ENCODE measurements around the gene MYO18B. TPM values are rescaled to one million over a fixed set of nuclear protein-coding genes. Genes with fewer than 3 reads are reported as not detected.

MYO18B gene
- total RNA-seq, 1 experiment from 2014 or later = 0.07 TPM

DNA sequence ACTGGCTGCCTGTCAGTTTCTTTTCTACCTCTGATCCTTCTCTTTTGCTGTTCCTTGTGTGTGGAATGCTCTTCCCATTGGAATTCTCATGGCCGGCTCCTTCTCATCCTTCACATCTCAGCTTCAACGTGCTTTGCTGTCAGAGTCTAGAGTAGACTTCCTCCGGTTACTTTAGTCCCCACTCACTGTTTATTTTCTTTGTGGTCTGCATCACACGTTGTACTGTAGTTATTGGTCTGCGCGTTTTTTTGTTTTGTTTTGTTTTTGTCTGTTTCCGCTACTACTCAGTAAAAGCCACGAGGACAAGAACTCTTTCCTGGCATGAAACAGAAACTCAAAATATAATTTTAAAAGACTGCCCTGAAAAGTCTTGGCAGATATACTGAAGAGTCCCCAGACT is 305.9 kb downstream of the MYO18B start:
- H3K27me3 ChIP-seq (replicated peaks; ENCODE audit: control insufficient read depth, insufficient read depth, low read length) = no peaks in the 10 kb centered on the region
- H3K4me3 ChIP-seq (ENCODE audit: low read depth, low read length) = no peak overlapping the region
- Mint-ChIP-seq H3K4me1 (ENCODE audit: low read depth, unreplicated experiment) (no peaks in the 10 kb centered on the region), H3K36me3 (ENCODE audit: insufficient read depth, unreplicated experiment) (no peaks in the 10 kb centered on the region), H3K4me3 (ENCODE audit: unreplicated experiment) (no peak overlapping the region), H3K27me3 (ENCODE audit: insufficient read depth, unreplicated experiment) (peaks cover 17% of the 10 kb centered on the region), H3K27ac (ENCODE audit: unreplicated experiment) (no peak overlapping the region), H3K9me3 (ENCODE audit: unreplicated experiment) (no peaks in the 10 kb centered on the region)
- no peaks in the 10 kb centered on the region for H3K36me3 ChIP-seq (ENCODE audit: control insufficient read depth, insufficient read depth, low read length)
- DNase-seq = no peak
- TF ChIP-seq, protein P1, sequence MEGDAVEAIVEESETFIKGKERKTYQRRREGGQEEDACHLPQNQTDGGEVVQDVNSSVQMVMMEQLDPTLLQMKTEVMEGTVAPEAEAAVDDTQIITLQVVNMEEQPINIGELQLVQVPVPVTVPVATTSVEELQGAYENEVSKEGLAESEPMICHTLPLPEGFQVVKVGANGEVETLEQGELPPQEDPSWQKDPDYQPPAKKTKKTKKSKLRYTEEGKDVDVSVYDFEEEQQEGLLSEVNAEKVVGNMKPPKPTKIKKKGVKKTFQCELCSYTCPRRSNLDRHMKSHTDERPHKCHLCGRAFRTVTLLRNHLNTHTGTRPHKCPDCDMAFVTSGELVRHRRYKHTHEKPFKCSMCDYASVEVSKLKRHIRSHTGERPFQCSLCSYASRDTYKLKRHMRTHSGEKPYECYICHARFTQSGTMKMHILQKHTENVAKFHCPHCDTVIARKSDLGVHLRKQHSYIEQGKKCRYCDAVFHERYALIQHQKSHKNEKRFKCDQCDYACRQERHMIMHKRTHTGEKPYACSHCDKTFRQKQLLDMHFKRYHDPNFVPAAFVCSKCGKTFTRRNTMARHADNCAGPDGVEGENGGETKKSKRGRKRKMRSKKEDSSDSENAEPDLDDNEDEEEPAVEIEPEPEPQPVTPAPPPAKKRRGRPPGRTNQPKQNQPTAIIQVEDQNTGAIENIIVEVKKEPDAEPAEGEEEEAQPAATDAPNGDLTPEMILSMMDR (IDR thresholded peaks at IDR 0.05; ENCODE audit: insufficient read depth in 1 of 2, low read depth in 1 of 2, low read length in 1 of 2, severe bottlenecking in 1 of 2, unreplicated experiment in 1 of 2) = no peak
- BruUV-seq (replicated peaks) = no TSS peak
- POLR2A ChIA-PET = no interaction called here
- no peaks in the 10 kb centered on the region for H3K4me1 ChIP-seq
- intact Hi-C loops (cut with micrococcal nuclease; ENCODE audit: unreplicated experiment) = no loop called here
- H3K9me3 ChIP-seq = no peaks in the 10 kb centered on the region
- CTCF ChIA-PET = no interaction called here

DNA sequence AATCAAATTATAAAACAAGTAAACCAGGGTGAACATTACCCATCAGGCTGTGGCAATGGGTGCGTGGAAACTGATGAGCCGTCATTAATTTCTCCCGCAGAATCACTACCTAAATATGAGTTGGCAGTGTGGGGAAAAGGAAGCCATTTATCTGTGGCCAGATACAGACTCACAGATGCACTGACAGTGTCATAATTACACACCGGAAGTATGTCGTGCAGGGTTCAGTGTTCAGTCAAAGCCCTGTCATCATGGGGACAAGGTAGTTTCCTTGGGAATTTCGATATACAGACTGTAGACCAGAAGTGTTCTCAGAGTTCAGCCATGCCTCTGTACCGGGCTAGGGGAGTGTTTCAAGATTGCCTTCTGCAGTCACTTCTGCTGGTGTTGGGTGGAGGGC is 308.1 kb downstream of the MYO18B start:
- H3K4me3 ChIP-seq (ENCODE audit: low read depth, low read length) = no peak overlapping the region
- no TSS peak for BruUV-seq (replicated peaks)
- CTCF ChIA-PET = no interaction called here
- no peaks in the 10 kb centered on the region for H3K27me3 ChIP-seq (replicated peaks; ENCODE audit: control insufficient read depth, insufficient read depth, low read length)
- H3K9me3 ChIP-seq = no peaks in the 10 kb centered on the region
- TF ChIP-seq, protein P1 (IDR thresholded peaks at IDR 0.05; ENCODE audit: insufficient read depth in 1 of 2, low read depth in 1 of 2, low read length in 1 of 2, severe bottlenecking in 1 of 2, unreplicated experiment in 1 of 2) = no peak
- intact Hi-C loops (cut with micrococcal nuclease; ENCODE audit: unreplicated experiment) = no loop called here
- no peaks in the 10 kb centered on the region for H3K9me3 Mint-ChIP-seq (ENCODE audit: unreplicated experiment)
- no peaks in the 10 kb centered on the region for H3K36me3 Mint-ChIP-seq (ENCODE audit: insufficient read depth, unreplicated experiment)
- no peak overlapping the region for H3K4me3 Mint-ChIP-seq (ENCODE audit: unreplicated experiment)
- H3K4me1 Mint-ChIP-seq (ENCODE audit: low read depth, unreplicated experiment) = no peaks in the 10 kb centered on the region
- H3K36me3 ChIP-seq (ENCODE audit: control insufficient read depth, insufficient read depth, low read length) = no peaks in the 10 kb centered on the region
- POLR2A ChIA-PET = no interaction called here
- no peak for DNase-seq
- no peaks in the 10 kb centered on the region for H3K4me1 ChIP-seq
- H3K27me3 Mint-ChIP-seq (ENCODE audit: insufficient read depth, unreplicated experiment) = peaks cover 20% of the 10 kb centered on the region
- H3K27ac Mint-ChIP-seq (ENCODE audit: unreplicated experiment) = no peak overlapping the region

DNA sequence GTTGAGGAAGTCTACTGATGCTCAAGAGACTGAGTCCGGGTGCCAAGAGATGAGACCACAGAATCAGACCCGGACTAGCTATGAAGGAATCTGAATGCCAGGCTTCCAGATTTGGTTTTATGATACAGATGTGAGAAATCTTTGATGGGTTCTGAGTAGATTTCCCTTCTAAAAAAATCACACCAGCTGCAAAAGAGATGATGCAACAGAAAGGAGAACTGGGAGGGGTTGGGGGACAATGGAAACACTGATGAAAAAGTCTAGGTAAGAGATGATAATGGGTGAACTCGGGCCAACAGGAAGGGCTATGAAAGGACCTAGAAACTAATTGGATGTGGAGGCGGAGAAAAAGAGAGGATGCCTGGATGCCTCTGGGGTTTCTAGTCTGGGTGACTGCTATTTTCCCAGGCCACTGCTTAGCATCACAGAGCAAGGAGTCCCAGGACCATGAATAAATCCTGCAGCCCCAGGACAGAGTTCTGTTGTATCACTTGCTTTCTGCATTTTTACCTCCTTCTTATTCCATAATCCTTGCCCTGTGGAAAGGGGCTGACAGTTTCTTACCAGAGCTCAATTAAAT is 311.8 kb downstream of the MYO18B start:
- H3K4me1 ChIP-seq = no peaks in the 10 kb centered on the region
- no peaks in the 10 kb centered on the region for H3K36me3 Mint-ChIP-seq (ENCODE audit: insufficient read depth, unreplicated experiment)
- H3K4me1 Mint-ChIP-seq (ENCODE audit: low read depth, unreplicated experiment) = no peaks in the 10 kb centered on the region
- no peak overlapping the region for H3K27ac Mint-ChIP-seq (ENCODE audit: unreplicated experiment)
- CTCF ChIA-PET = no interaction called here
- POLR2A ChIA-PET = no interaction called here
- H3K9me3 Mint-ChIP-seq (ENCODE audit: unreplicated experiment) = no peaks in the 10 kb centered on the region
- intact Hi-C loops (cut with micrococcal nuclease; ENCODE audit: unreplicated experiment) = no loop called here
- H3K4me3 ChIP-seq (ENCODE audit: low read depth, low read length) = no peak overlapping the region
- H3K27me3 ChIP-seq (replicated peaks; ENCODE audit: control insufficient read depth, insufficient read depth, low read length) = no peaks in the 10 kb centered on the region
- no peaks in the 10 kb centered on the region for H3K36me3 ChIP-seq (ENCODE audit: control insufficient read depth, insufficient read depth, low read length)
- H3K27me3 Mint-ChIP-seq (ENCODE audit: insufficient read depth, unreplicated experiment) = peaks cover 23% of the 10 kb centered on the region
- no peak for DNase-seq
- no peak overlapping the region for H3K4me3 Mint-ChIP-seq (ENCODE audit: unreplicated experiment)
- H3K9me3 ChIP-seq = no peaks in the 10 kb centered on the region
- no TSS peak for BruUV-seq (replicated peaks)
- TF ChIP-seq, protein P1 (IDR thresholded peaks at IDR 0.05; ENCODE audit: insufficient read depth in 1 of 2, low read depth in 1 of 2, low read length in 1 of 2, severe bottlenecking in 1 of 2, unreplicated experiment in 1 of 2) = no peak
